ENCODE measurements around the gene GJC1. TPM values are rescaled to one million over a fixed set of nuclear protein-coding genes. Genes with fewer than 3 reads are reported as not detected.
A peak's percentile ranks its signal among the peaks of the same experiment; 100 is the strongest.

The GJC1 gene
- polyA plus RNA-seq (8.0 and 9.0 TPM in 2 replicates), polyA minus RNA-seq (26.1 and 33.2 TPM in 2 replicates)

DNA sequence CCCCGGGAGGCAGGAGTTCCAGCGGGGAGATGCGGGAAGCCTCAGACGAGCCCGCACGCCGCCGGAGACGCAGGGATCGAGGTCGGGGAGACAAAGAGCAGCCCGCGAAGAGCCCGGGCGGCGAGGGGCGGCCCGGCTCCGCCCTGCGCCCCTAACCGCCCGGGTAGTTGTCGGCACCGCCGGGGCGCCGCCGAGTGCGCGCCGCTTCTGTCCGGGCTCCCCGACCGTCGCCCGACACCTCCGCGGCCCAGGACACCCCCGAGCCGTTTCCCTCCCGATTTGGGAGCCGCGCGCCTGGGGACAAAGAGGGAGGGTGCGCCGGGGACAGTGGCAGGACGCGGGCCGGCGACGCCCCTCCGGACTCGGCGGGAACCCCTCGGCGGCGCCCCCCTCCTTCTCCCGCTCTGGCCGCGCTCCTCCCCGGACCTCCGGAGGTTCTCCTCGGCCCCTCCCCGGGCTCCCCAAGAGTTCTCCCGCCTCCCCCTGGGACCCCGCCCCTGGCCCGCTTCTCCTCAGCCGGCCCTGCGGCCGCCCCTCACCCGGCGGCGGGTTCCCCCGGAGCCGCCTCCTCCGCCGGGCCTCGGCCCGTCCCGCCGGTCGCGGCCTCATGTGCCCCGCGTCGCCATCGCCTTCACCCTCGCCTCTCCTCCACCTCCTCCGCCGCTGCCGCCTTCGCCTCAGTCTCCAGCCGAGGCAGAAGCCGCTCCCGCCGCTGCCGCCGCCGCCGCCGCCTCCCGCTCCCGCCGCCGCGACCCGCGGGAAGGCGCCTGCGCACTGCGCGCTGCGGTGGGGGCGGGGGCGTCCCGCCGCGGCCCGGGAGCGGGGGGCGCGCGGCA, at the start of gene GJC1:
TSS of gene GJC1 (minus strand) at position 765 of the 836 bp plus-strand sequence. CDS start 24,470 bp downstream, outside the sequence.
- H3K9me3 ChIP-seq (ENCODE audit: low read length) = no peaks in the 10 kb centered on the region
- no peaks in the 10 kb centered on the region for H3K9me2 ChIP-seq (ENCODE audit: insufficient read depth, low read length)
- peak within 1 kb of the TSS; percentile 65 for H3K9ac ChIP-seq (ENCODE audit: low read length)
- no peaks in the 10 kb centered on the region for H4K20me1 ChIP-seq (ENCODE audit: insufficient read depth)
- no peaks in the 10 kb centered on the region for H3K36me3 ChIP-seq (ENCODE audit: insufficient read depth, low read length)
- no peaks in the 10 kb centered on the region for H3K27me3 ChIP-seq (ENCODE audit: insufficient read depth, low read depth, low read length)
- H3K79me2 ChIP-seq (replicated peaks; ENCODE audit: insufficient read depth, low read length) = peaks cover 44% of the 10 kb centered on the region
- H3K4me3 ChIP-seq (ENCODE audit: low read length) = peak within 1 kb of the TSS; percentile 79
- H3K4me2 ChIP-seq (ENCODE audit: low read length) = peak within 1 kb of the TSS; percentile 89
- peak within 1 kb of the TSS; percentile 56 for H2AFZ ChIP-seq (ENCODE audit: low read depth, low read length)
- TF ChIP-seq MXI1 (conservative IDR thresholded peaks at IDR 0.05; ENCODE audit: poor library complexity, severe bottlenecking) (no peak), SMC3 (conservative IDR thresholded peaks at IDR 0.05; ENCODE audit: poor library complexity) (no peak), EZH2 (IDR thresholded peaks at IDR 0.05; ENCODE audit: borderline replicate concordance, insufficient read depth, low read length, poor library complexity, severe bottlenecking) (no peak), TAF1 (IDR thresholded peaks at IDR 0.05; ENCODE audit: low read depth) (no peak), POLR2AphosphoS5 (IDR thresholded peaks at IDR 0.05) (peak; percentile 69)
- TF ChIP-seq, protein P1, sequence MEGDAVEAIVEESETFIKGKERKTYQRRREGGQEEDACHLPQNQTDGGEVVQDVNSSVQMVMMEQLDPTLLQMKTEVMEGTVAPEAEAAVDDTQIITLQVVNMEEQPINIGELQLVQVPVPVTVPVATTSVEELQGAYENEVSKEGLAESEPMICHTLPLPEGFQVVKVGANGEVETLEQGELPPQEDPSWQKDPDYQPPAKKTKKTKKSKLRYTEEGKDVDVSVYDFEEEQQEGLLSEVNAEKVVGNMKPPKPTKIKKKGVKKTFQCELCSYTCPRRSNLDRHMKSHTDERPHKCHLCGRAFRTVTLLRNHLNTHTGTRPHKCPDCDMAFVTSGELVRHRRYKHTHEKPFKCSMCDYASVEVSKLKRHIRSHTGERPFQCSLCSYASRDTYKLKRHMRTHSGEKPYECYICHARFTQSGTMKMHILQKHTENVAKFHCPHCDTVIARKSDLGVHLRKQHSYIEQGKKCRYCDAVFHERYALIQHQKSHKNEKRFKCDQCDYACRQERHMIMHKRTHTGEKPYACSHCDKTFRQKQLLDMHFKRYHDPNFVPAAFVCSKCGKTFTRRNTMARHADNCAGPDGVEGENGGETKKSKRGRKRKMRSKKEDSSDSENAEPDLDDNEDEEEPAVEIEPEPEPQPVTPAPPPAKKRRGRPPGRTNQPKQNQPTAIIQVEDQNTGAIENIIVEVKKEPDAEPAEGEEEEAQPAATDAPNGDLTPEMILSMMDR (IDR thresholded peaks at IDR 0.05; ENCODE audit: poor library complexity, severe bottlenecking) = no peak
- peaks cover 3% of the 10 kb centered on the region for H3F3A ChIP-seq (ENCODE audit: insufficient read depth, low read length, poor library complexity, severe bottlenecking)
- H3K27ac ChIP-seq (ENCODE audit: low read length) = no peak within 1 kb of the TSS

DNA sequence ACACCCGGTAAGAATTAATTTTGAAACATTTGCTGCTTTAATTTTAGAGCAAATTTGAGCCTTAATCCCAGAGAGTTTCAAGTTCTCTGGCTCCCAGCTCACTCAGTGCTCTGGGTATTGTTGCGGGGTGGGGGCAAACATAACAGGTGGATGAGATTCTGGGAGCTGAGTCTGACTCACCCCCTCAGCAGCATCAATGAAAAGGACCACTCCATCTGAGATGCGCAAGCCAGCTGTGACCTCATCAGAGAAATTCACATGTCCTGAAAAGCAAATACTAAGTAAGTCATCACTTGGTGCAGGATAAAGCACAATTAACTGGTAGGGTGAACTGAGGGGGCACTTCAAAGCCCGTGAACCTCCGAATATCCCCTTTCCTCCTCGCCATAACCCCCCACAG, 49.3 kb upstream of the GJC1 start:
- Histone ChIP-seq H3K9me2 (ENCODE audit: insufficient read depth, low read length) (no peaks in the 10 kb centered on the region), H3K36me3 (ENCODE audit: insufficient read depth, low read length) (no peaks in the 10 kb centered on the region), H3K27ac (ENCODE audit: low read length) (no peak overlapping the region), H3K9ac (ENCODE audit: low read length) (no peak overlapping the region), H3K4me3 (ENCODE audit: low read length) (no peak overlapping the region), H3F3A (ENCODE audit: insufficient read depth, low read length, poor library complexity, severe bottlenecking) (no peaks in the 10 kb centered on the region), H3K79me2 (replicated peaks; ENCODE audit: insufficient read depth, low read length) (no peaks in the 10 kb centered on the region), H2AFZ (ENCODE audit: low read depth, low read length) (no peak overlapping the region), H3K9me3 (ENCODE audit: low read length) (no peaks in the 10 kb centered on the region), H3K27me3 (ENCODE audit: insufficient read depth, low read depth, low read length) (no peaks in the 10 kb centered on the region), H4K20me1 (ENCODE audit: insufficient read depth) (no peaks in the 10 kb centered on the region), H3K4me2 (ENCODE audit: low read length) (no peak overlapping the region)
- no peak for TF ChIP-seq RAD21 (conservative IDR thresholded peaks at IDR 0.05)
- TF ChIP-seq, protein P2, sequence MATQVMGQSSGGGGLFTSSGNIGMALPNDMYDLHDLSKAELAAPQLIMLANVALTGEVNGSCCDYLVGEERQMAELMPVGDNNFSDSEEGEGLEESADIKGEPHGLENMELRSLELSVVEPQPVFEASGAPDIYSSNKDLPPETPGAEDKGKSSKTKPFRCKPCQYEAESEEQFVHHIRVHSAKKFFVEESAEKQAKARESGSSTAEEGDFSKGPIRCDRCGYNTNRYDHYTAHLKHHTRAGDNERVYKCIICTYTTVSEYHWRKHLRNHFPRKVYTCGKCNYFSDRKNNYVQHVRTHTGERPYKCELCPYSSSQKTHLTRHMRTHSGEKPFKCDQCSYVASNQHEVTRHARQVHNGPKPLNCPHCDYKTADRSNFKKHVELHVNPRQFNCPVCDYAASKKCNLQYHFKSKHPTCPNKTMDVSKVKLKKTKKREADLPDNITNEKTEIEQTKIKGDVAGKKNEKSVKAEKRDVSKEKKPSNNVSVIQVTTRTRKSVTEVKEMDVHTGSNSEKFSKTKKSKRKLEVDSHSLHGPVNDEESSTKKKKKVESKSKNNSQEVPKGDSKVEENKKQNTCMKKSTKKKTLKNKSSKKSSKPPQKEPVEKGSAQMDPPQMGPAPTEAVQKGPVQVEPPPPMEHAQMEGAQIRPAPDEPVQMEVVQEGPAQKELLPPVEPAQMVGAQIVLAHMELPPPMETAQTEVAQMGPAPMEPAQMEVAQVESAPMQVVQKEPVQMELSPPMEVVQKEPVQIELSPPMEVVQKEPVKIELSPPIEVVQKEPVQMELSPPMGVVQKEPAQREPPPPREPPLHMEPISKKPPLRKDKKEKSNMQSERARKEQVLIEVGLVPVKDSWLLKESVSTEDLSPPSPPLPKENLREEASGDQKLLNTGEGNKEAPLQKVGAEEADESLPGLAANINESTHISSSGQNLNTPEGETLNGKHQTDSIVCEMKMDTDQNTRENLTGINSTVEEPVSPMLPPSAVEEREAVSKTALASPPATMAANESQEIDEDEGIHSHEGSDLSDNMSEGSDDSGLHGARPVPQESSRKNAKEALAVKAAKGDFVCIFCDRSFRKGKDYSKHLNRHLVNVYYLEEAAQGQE (IDR thresholded peaks at IDR 0.05; ENCODE audit: borderline replicate concordance) = no peak
